ENCODE results near the gene C14orf39.

C14orf39 gene

GRCh38 chr14:60512973-60513571 lies 27.2 kb upstream of the C14orf39 start:
- no peak for TF ChIP-seq MYC (IDR thresholded peaks at IDR 0.05; ENCODE audit: low read depth, low read length)
- TF ChIP-seq MAX (IDR thresholded peaks at IDR 0.05; ENCODE audit: low read depth, low read length) = no peak
- TF ChIP-seq POLR2A (IDR thresholded peaks at IDR 0.05; ENCODE audit: extremely low read depth, insufficient read length) = no peak
- no peak for TF ChIP-seq CTCF (IDR thresholded peaks at IDR 0.05; ENCODE audit: low read depth, low read length)
- no peak overlapping the region for H3K4me3 ChIP-seq (ENCODE audit: low read depth, low read length)
- DNase-seq (ENCODE audit: low read depth) = no peak

- TF ChIP-seq CTCF (IDR thresholded peaks at IDR 0.05; ENCODE audit: low read depth, low read length) (no peak), MYC (IDR thresholded peaks at IDR 0.05; ENCODE audit: low read depth, low read length) (no peak), MAX (IDR thresholded peaks at IDR 0.05; ENCODE audit: low read depth, low read length) (no peak), POLR2A (IDR thresholded peaks at IDR 0.05; ENCODE audit: extremely low read depth, insufficient read length) (no peak)
- H3K4me3 ChIP-seq (ENCODE audit: low read depth, low read length) = no peak overlapping the region
These were observed 26.3 kb upstream of the C14orf39 start for GRCh38 chr14:60512126-60512525.

GRCh38 chr14:60510951-60511599 lies 25.2 kb upstream of the C14orf39 start:
- no peak for TF ChIP-seq CTCF (IDR thresholded peaks at IDR 0.05; ENCODE audit: low read depth, low read length)
- no peak for TF ChIP-seq MYC (IDR thresholded peaks at IDR 0.05; ENCODE audit: low read depth, low read length)
- TF ChIP-seq MAX (IDR thresholded peaks at IDR 0.05; ENCODE audit: low read depth, low read length) = no peak
- no peak for TF ChIP-seq POLR2A (IDR thresholded peaks at IDR 0.05; ENCODE audit: extremely low read depth, insufficient read length)
- DNase-seq (ENCODE audit: low read depth) = no peak
- H3K4me3 ChIP-seq (ENCODE audit: low read depth, low read length) = no peak overlapping the region

More at GRCh38 chr14:60512126-60512525, 26.3 kb upstream of the C14orf39 start:
- DNase-seq (ENCODE audit: low read depth) = no peak

- H3K4me3 ChIP-seq (ENCODE audit: low read depth, low read length) = no peak overlapping the region
- TF ChIP-seq CTCF (IDR thresholded peaks at IDR 0.05; ENCODE audit: low read depth, low read length) = no peak
- TF ChIP-seq POLR2A (IDR thresholded peaks at IDR 0.05; ENCODE audit: extremely low read depth, insufficient read length) = no peak
- TF ChIP-seq MAX (IDR thresholded peaks at IDR 0.05; ENCODE audit: low read depth, low read length) = no peak
- no peak for TF ChIP-seq MYC (IDR thresholded peaks at IDR 0.05; ENCODE audit: low read depth, low read length)
- no peak for DNase-seq (ENCODE audit: low read depth)
These were observed 24.5 kb upstream of the C14orf39 start for GRCh38 chr14:60510254-60510950.

- TF ChIP-seq CTCF (IDR thresholded peaks at IDR 0.05; ENCODE audit: low read depth, low read length) (no peak), MYC (IDR thresholded peaks at IDR 0.05; ENCODE audit: low read depth, low read length) (no peak), MAX (IDR thresholded peaks at IDR 0.05; ENCODE audit: low read depth, low read length) (no peak), POLR2A (IDR thresholded peaks at IDR 0.05; ENCODE audit: extremely low read depth, insufficient read length) (no peak)
- no peak for DNase-seq (ENCODE audit: low read depth)
- no peak overlapping the region for H3K4me3 ChIP-seq (ENCODE audit: low read depth, low read length)
These were observed 23.8 kb upstream of the C14orf39 start for GRCh38 chr14:60509438-60510253.

Measured in NB4 (cell line).